HG02870 (cell line): ENCODE data around the gene HEATR5B.

Source experiments
- ATAC-seq: cut with Tn5 transposase; IDR thresholded peaks from one replicate; pipeline ENCODE4 v1.9.1; 2021; ENCODE audit warnings: mild to moderate bottlenecking, moderate library complexity; ENCODE audit not compliant: unreplicated experiment

HEATR5B gene

DNA sequence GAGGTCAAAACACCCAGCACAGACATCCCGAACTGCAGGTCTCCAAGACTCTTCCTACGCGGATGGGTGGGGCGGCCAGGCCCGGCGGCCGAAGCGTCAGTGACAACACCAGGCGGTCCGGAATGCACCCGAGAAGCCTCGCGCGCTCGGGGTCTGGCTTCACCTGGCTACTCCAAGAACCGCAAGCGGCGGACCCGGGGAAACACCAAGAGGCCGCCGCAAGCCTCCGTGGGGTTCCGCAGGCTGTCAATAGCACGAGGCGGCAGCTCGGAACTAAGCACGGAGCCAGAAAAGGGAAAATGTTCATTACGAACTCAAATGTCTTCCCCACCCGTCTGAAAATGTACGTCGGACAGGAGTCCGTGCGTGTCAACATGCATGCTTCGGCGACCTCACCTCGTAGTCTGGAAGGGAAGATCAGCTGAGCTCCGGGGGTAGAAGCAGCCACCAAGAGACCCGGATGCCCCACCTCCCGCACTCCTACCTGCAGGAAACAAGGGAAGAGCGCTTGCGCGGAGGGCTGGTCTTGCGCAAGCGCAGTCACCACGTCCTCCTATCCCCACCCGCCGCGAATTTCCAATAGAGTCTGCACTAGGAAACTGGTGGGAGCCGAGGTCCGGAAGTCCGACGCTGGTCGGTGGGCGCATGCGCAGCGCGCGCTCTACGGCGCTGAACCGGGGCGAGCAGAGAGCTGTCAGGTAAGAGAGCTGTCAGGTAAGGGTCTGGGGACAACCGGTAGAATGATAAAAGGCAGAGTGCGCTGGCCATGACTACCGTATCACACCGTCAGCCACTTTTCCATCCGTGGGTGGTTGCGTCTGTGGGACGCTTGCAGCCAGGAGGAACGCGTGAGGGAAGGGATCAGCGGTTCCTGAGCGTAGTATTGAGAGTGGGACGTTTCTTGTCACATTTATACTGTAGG is at the start of gene HEATR5B, which contains the start of gene GPATCH11:
HEATR5B (minus strand) TSS at position 500 of the 922 bp plus-strand sequence. CDS start 958 bp downstream, outside the sequence.
GPATCH11 (plus strand) TSS at position 646 of the 922 bp plus-strand sequence. CDS start 3,864 bp downstream, outside the sequence.
- ATAC-seq, result peak; percentile 78

DNA sequence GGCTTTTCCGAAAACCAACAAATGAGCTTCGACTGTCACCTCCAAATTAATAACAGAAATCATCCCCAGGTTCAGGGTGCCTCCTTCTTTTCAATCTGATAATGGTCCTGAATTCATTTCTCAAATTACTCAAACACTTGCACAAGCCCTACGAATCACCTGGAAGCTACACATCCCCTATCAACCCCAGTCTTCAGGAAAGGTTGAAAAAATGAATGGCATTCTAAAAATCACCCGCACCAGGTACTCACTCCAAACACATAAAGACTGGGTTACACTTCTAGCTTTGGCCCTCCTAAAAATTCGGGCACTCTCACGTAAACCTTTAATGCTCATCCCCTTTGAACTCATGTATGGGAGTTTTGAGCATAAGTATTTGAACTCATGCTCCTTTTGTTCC is 48.7 kb upstream of the HEATR5B start:
- ATAC-seq, result no peak

DNA sequence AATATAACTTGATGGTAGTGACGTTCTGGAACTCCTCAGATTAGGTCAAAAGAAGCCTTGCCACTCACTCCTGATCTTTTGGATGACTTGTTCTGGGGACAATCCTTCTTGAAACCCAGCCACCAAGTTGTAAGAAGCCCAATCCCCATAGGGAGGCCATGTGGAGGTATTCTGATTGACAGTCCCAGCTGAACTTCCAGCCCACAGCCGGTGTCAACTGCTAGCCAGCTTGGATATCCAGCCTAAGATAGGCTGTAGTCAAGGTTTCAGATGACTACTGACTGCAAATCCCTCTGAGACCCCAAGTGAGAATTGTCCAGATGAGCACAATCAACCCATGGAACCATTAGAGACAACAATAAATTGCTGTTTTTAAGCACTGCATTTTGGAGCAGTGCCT is 41.2 kb upstream of the HEATR5B start:
- ATAC-seq, result no peak

DNA sequence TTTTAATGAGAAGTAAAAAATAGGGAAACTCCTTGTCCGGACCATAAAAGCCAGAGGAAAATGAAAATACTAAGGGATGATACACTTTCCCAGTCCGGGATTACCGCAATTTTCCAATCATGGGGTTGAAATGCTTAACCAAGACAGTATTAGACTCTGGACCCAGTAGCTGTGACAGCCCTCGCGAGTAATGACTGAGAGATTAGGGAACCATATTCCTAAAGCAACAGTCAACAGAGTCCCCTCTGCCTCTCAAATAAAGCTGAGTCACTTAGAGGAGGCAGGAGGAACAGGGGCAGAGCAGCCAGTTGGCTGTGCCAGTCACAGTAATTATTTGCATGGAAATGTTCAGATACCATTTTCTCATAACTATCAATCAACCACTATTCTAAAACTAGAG is 35.0 kb upstream of the HEATR5B start:
- no peak for ATAC-seq

DNA sequence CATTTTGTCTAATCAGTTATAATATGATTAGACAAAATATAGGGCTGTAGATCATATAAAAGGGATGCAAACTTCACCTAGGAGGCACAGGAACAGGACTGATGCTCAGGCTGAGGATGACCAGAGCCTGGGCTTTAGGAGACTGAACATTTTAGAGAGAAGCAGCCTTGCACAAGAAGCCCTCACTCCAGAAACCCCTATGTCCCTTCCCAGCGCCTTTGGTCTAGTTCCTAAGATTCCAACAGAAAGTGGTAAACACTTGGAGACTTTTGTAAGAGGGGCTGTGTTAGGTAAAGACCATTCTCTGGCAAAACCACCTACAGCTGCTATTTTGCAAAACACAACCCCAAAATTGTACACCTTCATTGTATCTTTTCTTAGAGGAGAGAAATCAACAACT is 33.4 kb upstream of the HEATR5B start:
- no peak for ATAC-seq

DNA sequence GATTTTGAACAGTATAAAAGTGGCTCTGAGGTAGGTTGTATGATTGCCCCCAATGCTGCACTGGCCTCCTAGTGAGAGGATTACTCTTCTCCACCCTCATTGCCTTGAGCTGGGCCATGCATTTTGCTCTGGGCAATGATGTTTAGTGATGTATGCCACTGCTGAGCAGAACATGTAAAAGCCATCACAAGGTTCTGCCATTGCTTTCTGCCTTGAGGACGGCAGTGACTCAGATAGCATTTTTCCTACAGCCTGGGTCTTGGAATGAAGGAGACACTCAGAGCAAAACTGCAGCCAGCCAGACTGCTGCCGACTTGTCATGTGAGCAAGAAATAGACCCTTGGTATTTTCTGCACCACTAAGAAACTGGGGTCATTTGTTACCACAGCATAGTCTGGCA is 27.8 kb upstream of the HEATR5B start:
- no peak for ATAC-seq

DNA sequence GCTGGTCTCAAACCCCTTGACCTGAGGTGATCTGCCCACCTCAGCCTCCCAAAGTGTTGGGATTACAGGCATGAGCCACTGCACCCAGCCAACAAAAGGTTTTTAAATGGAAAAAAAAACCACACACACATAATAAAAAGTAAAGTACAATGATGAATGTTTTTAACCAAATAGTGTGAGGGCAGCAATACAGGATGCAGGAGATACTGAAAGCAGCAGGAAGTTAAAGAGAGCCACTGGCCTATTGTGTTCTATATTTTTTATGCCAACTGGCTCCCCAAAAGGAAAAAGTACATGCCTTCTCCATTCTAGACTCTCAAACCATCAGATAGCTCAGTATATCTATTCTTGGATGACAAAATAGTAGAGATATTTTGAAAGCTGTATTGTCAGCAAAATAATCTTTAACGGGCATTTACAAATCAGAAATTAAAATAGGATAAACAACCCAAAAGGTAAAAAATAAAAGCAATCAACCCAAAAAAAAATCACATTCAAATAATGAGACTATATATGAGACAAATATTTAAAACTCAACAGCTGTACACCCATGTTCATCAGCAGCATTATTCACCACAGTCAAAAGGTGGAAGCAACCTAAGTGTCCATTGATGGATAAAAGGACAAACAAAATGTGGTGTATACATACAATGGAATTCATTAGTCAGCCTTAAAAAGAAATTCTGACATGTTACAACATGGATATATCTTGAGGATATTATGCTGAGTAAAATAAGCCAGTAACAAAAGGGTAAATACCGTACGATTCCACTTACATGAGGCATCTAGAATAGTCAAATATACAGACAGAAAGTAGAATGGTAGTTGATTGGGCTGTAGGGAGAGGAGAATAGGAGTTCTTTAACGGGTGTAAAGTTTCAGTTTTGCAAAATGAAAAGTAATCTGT is 26.4 kb upstream of the HEATR5B start:
- ATAC-seq, result no peak

DNA sequence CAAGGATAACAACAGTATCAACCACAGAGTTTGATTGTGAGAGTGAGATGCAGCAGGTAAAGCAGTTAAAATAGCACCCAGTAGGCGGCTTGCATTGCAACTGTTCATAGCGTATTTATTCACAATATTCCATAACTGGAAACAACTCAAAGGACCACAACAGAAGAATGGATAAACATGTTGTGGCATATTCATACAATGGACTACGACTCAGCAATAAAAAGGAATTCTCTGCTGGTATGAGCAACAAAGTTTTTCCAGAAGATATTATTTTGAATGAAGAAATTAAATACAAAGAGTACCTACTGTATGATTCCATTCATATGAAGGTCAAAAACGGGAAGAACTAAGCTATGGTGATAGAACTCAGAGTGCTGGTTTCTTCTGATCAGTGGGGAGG is 25.4 kb upstream of the HEATR5B start:
- ATAC-seq, result no peak

DNA sequence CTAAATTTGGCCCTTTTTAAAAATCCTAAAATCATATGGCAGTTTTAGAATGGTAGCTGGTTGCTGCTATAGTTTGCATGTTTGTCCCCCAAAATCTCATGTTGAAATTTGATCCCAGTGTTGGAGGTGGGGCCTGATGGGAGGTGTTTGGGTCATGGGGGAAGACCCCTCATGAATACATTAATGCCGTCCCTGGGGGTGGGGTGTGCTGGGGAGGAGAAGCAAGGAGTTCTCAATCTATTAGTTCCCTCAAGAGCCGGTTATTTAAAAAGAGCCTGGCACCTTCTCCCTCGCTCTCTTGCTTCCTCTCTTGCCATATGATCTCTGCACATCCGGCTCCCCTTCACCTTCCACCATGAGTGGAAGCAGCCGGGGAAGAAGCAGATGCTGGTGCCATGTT is 21.0 kb upstream of the HEATR5B start:
- no peak for ATAC-seq

DNA sequence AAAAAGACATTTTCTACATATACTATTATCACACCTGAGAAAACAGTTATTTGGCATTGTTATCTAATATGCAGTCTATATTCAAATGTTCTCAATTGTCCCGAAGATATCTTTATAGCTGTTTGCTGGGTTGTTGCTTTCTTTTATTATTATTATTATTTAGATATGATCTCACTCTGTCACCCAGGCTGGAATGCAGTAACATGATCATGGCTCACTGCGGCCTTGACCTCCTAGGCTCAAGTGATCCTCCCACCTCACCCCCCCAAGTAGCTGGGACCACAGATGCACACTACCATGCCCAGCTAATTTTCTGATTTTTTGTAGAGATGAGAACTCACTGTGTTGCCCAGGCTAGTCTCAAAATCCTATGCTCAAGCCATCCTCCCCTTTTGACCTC is 20.0 kb upstream of the HEATR5B start:
- ATAC-seq, result no peak

DNA sequence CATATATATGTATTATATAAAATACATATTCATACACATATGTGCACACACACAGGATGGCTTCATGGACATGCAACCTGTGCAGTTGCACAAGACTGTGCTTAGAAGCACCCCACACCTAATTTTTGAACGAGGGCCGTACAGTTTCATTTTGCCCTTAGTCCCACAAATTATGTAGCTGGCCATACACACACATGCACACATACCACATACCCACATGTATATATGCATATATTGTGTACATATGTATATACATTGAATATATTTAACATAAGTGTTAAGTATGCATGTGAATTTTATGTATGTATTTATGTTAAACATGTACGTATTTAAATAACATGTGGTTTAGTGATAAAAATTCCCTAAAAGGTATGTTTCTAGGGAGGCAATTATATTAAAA is 18.4 kb upstream of the HEATR5B start:
- no peak for ATAC-seq

DNA sequence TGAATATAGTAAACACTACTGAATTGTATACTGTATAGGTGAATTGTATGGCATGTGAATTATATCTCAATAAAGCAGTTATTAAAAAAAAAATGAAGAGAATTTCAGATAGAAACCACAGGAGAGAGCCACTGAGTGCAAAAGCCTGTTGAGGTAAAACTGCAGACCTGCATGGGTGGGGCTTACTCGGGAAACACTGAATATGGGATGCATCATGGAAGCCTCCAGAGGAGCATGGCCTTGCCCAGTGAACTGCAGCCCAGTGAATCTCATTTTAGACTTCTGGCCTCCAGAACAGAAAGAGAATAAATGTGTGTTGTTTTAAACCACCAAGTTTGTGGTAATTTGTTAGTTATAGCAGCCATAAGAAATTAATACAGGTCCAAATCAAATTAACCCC is 15.9 kb upstream of the HEATR5B start:
- ATAC-seq, result no peak

DNA sequence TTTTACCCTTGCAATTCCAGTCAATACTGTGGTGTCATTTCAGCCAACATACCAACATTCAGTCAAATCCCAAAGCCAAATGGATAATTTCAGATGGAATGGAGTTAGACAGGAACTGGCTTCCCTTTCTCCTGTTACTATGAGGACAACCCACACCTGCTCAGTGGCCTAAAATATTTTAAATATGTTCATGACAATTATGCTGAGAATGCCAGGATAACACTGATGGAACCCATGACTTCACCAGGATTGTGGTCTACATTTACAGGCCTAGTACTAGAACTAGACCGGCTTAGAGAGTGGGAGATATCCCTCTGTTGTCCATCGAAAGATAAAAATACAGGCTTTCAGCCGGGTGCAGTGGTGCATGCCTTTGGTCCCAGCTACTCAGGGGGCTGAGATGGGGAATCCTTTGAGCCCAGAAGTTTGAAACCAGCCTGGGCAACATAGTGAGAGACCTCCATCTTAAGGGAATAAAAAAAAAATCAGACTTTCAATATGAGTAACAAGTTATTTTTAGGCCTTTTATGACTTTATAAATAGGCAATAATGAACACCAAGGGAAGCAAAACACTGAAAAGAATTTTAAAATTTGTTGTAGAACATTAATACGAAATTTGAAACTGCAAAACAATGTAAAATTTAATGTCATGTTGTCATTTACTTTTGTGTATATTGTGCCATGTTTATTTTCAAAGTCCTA is 14.4 kb upstream of the HEATR5B start:
- no peak for ATAC-seq

DNA sequence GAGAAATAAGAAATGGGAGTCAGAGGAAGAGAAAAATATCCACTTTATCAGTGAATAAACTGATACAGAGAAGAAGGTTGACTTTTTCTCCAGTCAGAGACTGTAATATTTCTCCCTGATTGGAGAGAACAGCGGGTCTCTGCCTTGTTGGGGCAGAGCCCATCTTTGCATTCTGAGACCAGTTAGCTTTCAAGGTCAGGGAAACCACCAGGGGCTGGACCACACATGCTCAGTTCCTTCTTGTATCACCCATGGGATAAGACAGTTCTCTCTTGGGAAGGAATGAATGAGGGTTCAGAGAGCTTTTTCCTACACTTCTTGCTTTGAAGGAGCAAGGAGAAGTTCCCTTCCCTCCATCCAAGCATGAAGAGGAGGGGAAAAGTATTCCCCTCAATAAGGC is 12.4 kb upstream of the HEATR5B start:
- ATAC-seq, result no peak

DNA sequence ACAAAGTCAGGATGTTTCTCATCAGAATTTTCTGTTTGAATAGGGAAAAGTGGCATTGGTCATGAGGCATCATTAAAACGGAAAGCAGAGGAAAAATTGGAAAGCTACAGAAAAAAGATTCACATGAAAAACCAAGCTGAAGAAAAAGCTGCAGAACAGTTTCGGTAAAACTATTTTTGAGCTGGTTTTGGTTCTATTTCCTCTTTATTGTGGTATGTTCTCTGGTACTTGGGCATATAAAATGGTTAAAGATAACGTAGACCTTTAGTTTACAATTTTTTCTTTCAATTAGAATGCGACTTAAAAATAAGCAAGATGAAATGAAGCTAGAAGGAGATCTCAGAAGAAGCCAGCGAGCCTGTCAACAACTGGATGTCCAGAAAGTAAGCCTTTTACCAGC is 7.7 kb upstream of the HEATR5B start:
- peak; percentile 39 for ATAC-seq

DNA sequence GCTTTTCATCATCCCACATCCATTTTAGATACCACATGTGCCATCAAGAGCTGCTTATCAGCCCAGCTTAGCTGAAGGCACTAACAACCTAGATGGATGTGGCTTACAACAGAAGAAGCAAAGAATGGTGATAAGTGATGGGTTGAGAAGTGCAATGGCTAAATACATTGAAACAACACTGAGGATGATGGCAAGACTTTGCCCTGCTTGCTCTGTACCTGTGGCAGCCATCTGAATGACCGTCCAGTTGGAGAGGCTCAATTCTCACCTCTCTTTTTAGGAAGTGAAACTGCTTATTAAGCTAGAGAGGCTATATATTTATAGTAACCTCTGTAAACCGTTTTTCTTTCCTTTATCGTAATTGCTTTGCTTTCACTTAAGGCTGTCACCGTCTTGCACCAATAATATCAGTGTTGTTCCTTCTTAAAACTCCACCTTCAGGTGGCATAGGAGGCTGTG is 5.9 kb upstream of the HEATR5B start:
- ATAC-seq, result peak; percentile 87

DNA sequence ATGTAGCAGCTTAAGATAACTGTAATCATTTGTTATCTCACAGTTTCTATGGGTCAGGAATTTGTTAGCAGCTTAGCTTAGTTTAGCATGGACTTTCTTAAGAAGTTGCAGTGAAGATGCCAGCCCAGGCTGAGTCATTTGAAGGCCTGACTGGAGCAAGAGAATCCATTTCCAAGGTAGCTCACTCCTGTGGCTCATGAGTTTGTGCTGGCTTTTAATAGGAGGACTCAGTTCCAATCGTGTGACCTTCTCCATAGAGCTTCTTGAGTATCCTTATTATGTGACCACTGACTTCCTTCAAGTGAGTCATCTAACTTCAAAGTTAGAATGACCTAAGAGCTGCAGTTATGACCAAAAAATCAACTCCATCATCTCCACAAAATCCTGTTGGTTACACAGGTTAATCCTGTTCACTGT is 1.6 kb upstream of the HEATR5B start:
- ATAC-seq, result no peak

DNA sequence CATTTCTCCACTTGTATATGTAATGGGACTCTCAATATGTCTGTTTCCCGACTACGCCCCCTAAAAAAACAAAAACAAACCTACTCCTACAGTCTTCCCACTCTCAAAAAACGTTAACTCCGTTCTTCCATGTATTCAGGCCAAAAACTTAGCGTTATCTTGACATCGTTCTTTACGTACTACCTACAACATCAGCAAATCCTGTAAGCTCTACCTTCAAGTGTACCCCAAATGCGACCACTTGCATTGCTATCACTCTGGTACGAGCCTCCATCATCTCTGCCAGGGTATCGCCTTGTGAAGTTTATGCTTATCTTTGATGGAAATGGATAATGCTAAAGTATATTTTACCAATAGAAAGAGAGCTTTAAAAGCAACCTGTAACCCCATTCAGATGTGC is 625 bp upstream of the HEATR5B start:
- ATAC-seq, result no peak

DNA sequence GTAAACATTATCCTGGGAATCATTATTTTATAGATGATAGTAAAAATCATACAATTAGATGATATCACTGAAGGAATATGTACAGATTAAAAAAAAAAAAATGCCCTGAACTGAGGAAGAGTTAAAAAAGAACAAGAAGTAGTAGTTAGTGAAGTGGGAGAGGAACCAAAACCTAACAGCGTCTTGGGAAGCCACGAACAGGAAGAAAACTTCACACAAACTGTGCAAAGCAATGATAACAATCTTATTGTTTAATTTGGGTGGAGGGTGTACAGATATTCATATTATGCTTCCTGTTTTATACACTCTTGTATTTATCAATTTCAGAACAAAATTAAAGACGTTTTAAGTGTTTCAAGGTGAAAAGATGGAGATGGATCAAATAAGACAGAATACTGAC is 3.5 kb downstream of the HEATR5B start:
- ATAC-seq, result no peak

DNA sequence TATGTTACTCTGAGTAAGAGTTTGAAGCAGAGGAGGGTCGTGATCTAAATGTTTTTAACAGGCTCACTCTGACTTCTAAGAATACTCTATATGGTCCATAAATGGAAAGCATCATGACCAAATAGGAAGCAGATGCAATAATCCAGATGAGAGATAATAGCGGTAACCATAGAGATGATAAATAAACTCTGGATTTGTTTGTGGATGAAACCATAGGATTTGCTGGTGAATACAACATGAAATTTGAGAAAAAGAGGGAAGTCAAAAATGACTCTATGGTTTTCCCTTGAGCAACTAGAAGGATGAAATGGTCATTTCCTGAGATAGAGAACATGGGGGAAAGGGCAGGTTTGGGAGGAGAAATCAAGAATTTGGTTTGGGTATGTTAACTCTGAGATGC is 3.9 kb downstream of the HEATR5B start:
- no peak for ATAC-seq

DNA sequence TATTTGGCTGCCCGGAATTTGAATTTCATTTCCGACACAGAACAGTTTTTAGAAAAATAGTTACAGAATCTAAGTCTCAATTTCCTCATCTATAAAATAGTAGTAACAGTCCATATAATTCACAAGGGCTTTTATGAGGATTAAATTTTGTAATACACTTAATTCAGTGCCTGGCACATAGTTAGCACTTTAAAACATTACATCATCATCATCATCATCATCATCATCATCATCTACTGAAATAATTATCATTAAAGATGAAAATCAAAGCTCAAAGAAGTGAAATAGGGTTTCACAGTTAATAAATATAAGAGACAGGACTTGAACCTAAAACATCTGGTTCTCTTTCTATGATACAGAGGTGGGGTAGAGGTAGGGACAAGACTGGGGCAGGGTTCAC is 13.2 kb downstream of the HEATR5B start:
- no peak for ATAC-seq
